Measurements from ENCODE around the gene RYR1.
"Not testable (repeated sequence)": the region's sequence is repeated elsewhere in the genome, so short reads cannot be mapped to it uniquely, and the experiment has no call there.

The RYR1 gene

GRCh38 chr19:38550376-38550775 is 116.9 kb downstream of the RYR1 start:
- H3K9ac ChIP-seq (ENCODE audit: low read length): no peak overlapping the region
- no peaks in the 10 kb centered on the region for H3K9me2 ChIP-seq (replicated peaks; ENCODE audit: insufficient read depth, low read length)

GRCh38 chr19:38551450-38551813 is 117.9 kb downstream of the RYR1 start:
- no peaks in the 10 kb centered on the region for H3K9me2 ChIP-seq (replicated peaks; ENCODE audit: insufficient read depth, low read length)
- H2AFZ ChIP-seq (ENCODE audit: low read depth, low read length, severe bottlenecking): no peak overlapping the region
- H3K79me2 ChIP-seq (ENCODE audit: insufficient read depth, low read length): no peaks in the 10 kb centered on the region
- H3K9ac ChIP-seq (ENCODE audit: low read length): no peak overlapping the region
- no peaks in the 10 kb centered on the region for H3K9me3 ChIP-seq (ENCODE audit: insufficient read depth, low read length)
- TF ChIP-seq EZH2phosphoT487 (conservative IDR thresholded peaks at IDR 0.05; ENCODE audit: low read length) (no peak), CTCF (IDR thresholded peaks at IDR 0.05; ENCODE audit: insufficient read depth, low read length, poor library complexity, severe bottlenecking) (no peak)
- no peaks in the 10 kb centered on the region for H3F3A ChIP-seq (ENCODE audit: insufficient read depth)
- H3K27me3 ChIP-seq (ENCODE audit: low read length): no peaks in the 10 kb centered on the region
- H3K4me3 ChIP-seq (ENCODE audit: insufficient read depth, low read length, poor library complexity, severe bottlenecking): no peak overlapping the region
- no peak overlapping the region for H3K27ac ChIP-seq (ENCODE audit: low read depth, low read length)
- no peaks in the 10 kb centered on the region for H3K36me3 ChIP-seq (ENCODE audit: low read length)
- H3K4me2 ChIP-seq (ENCODE audit: low read depth, low read length, poor library complexity, severe bottlenecking): no peak overlapping the region
- no peaks in the 10 kb centered on the region for H4K20me1 ChIP-seq (ENCODE audit: low read depth, low read length)

More at GRCh38 chr19:38550376-38550775, 116.9 kb downstream of the RYR1 start:
- no peaks in the 10 kb centered on the region for H3K36me3 ChIP-seq (ENCODE audit: low read length)
- H3K9me3 ChIP-seq (ENCODE audit: insufficient read depth, low read length): no peaks in the 10 kb centered on the region
- TF ChIP-seq CTCF (IDR thresholded peaks at IDR 0.05; ENCODE audit: insufficient read depth, low read length, poor library complexity, severe bottlenecking): no peak
- TF ChIP-seq EZH2phosphoT487 (conservative IDR thresholded peaks at IDR 0.05; ENCODE audit: low read length): no peak
- H2AFZ ChIP-seq (ENCODE audit: low read depth, low read length, severe bottlenecking): no peak overlapping the region
- no peaks in the 10 kb centered on the region for H3K27me3 ChIP-seq (ENCODE audit: low read length)
- H3K27ac ChIP-seq (ENCODE audit: low read depth, low read length): no peak overlapping the region
- no peaks in the 10 kb centered on the region for H3K79me2 ChIP-seq (ENCODE audit: insufficient read depth, low read length)
- no peaks in the 10 kb centered on the region for H4K20me1 ChIP-seq (ENCODE audit: low read depth, low read length)
- H3K4me2 ChIP-seq (ENCODE audit: low read depth, low read length, poor library complexity, severe bottlenecking): no peak overlapping the region
- no peaks in the 10 kb centered on the region for H3F3A ChIP-seq (ENCODE audit: insufficient read depth)
- no peak overlapping the region for H3K4me3 ChIP-seq (ENCODE audit: insufficient read depth, low read length, poor library complexity, severe bottlenecking)

GRCh38 chr19:38553239-38553638 is 119.7 kb downstream of the RYR1 start:
- H3K27me3 ChIP-seq (ENCODE audit: low read length); H3K4me3 ChIP-seq (ENCODE audit: insufficient read depth, low read length, poor library complexity, severe bottlenecking); H2AFZ ChIP-seq (ENCODE audit: low read depth, low read length, severe bottlenecking); H3K9me2 ChIP-seq (replicated peaks; ENCODE audit: insufficient read depth, low read length); H3K9me3 ChIP-seq (ENCODE audit: insufficient read depth, low read length); H3K4me2 ChIP-seq (ENCODE audit: low read depth, low read length, poor library complexity, severe bottlenecking); H3F3A ChIP-seq (ENCODE audit: insufficient read depth); H3K9ac ChIP-seq (ENCODE audit: low read length); H3K27ac ChIP-seq (ENCODE audit: low read depth, low read length); H3K36me3 ChIP-seq (ENCODE audit: low read length); H4K20me1 ChIP-seq (ENCODE audit: low read depth, low read length); H3K79me2 ChIP-seq (ENCODE audit: insufficient read depth, low read length): not testable (repeated sequence)

GRCh38 chr19:38554676-38555141 is 121.2 kb downstream of the RYR1 start:
- no peak overlapping the region for H3K9ac ChIP-seq (ENCODE audit: low read length)
- H3K27me3 ChIP-seq (ENCODE audit: low read length): no peaks in the 10 kb centered on the region
- H3K79me2 ChIP-seq (ENCODE audit: insufficient read depth, low read length): no peaks in the 10 kb centered on the region
- TF ChIP-seq EZH2phosphoT487 (conservative IDR thresholded peaks at IDR 0.05; ENCODE audit: low read length) (no peak), CTCF (IDR thresholded peaks at IDR 0.05; ENCODE audit: insufficient read depth, low read length, poor library complexity, severe bottlenecking) (no peak)
- H3K9me3 ChIP-seq (ENCODE audit: insufficient read depth, low read length): no peaks in the 10 kb centered on the region
- H3K36me3 ChIP-seq (ENCODE audit: low read length): no peaks in the 10 kb centered on the region
- no peak overlapping the region for H2AFZ ChIP-seq (ENCODE audit: low read depth, low read length, severe bottlenecking)
- H3K27ac ChIP-seq (ENCODE audit: low read depth, low read length): no peak overlapping the region
- no peaks in the 10 kb centered on the region for H4K20me1 ChIP-seq (ENCODE audit: low read depth, low read length)
- no peak overlapping the region for H3K4me3 ChIP-seq (ENCODE audit: insufficient read depth, low read length, poor library complexity, severe bottlenecking)
- no peaks in the 10 kb centered on the region for H3K9me2 ChIP-seq (replicated peaks; ENCODE audit: insufficient read depth, low read length)
- no peak overlapping the region for H3K4me2 ChIP-seq (ENCODE audit: low read depth, low read length, poor library complexity, severe bottlenecking)
- 0 out of 2 replicates have a peak, but pooled peaks cover 1% of the 10 kb centered on the region for H3F3A ChIP-seq (ENCODE audit: insufficient read depth)

Measured in SU-DHL-6 (cell line).